ENCODE measurements around the gene PKLR. TPM values are rescaled to one million over a fixed set of nuclear protein-coding genes. Genes with fewer than 3 reads are reported as not detected.

The PKLR gene
- total and polyA plus RNA-seq, 2 of the 8 experiments (the other 6 are each of a cell fraction or from before 2014, with no cell fraction given), result 2.3 to 7.5 TPM

GRCh38 chr1:155261852-155262673, 39.2 kb downstream of the PKLR start, which contains the start of gene SCAMP3 (continued):
- TF ChIP-seq NRF1 (IDR thresholded peaks at IDR 0.05; ENCODE audit: low read depth, low read length) (peak; percentile 49), RXRA (IDR thresholded peaks at IDR 0.05; ENCODE audit: insufficient read depth, low read depth, low read length) (no peak), CREB1 (IDR thresholded peaks at IDR 0.05) (peak; percentile 90), EZH2 (IDR thresholded peaks at IDR 0.05; ENCODE audit: low read depth, low read length, severe bottlenecking) (no peak), RNF2 (IDR thresholded peaks at IDR 0.05; ENCODE audit: borderline replicate concordance, low read depth, low read length, missing control alignments, poor library complexity, severe bottlenecking) (no peak), MAFK (IDR thresholded peaks at IDR 0.05; ENCODE audit: low read depth, low read length) (no peak), TBP (IDR thresholded peaks at IDR 0.05; ENCODE audit: low read depth, low read length) (peak; percentile 76), MAX (IDR thresholded peaks at IDR 0.05) (peak; percentile 91), CBX5 (IDR thresholded peaks at IDR 0.05; ENCODE audit: low read depth, low read length) (no peak), YY1 (IDR thresholded peaks at IDR 0.05; ENCODE audit: low read depth, low read length) (0 out of 2 replicates have a peak, but pooled peaks have one; percentile 44), SIN3A (conservative IDR thresholded peaks at IDR 0.05 in 1 of 2, IDR thresholded peaks at IDR 0.05 in 1 of 2; ENCODE audit: low read depth in 1 of 2, low read length in 2 of 2) (peak in 1 of 2 experiments; percentile 89; a peak in 2 of 4 replicates), ATF3 (IDR thresholded peaks at IDR 0.05; ENCODE audit: insufficient read depth, low read depth, low read length) (peak; percentile 78), BRCA1 (IDR thresholded peaks at IDR 0.05; ENCODE audit: low read depth, low read length) (peak; percentile 73), USF2 (IDR thresholded peaks at IDR 0.05; ENCODE audit: low read length) (peak; percentile 97), BCL11A (IDR thresholded peaks at IDR 0.05; ENCODE audit: low read depth in 2 of 2, low read length in 2 of 2) (no peak)

Measured in H1 (cell line).